Tibial nerve (tissue), 4 donors: ENCODE measurements around the gene SEMA4G. TPM values are rescaled to one million over a fixed set of nuclear protein-coding genes. Genes with fewer than 3 reads are reported as not detected.

Experiments
- DNase-seq, 2 donors: peaks; one replicate each; pipeline ENCODE4 v3.0.0-alpha.2; 2019; ENCODE audit warnings: low spot score in 2 of 2
- H3K27ac ChIP-seq, 4 donors: fragments of 200-600 bp; sonication (generic) in 3 of 4; one replicate each; pipeline ENCODE4 v1.5.1; 2017 to 2019; ENCODE audit warnings: mild to moderate bottlenecking in 1 of 4
- H3K27me3 ChIP-seq, 2 donors: fragments of 200-600 bp; sonication (generic) in 1 of 2; one replicate each; pipeline versions ENCODE4 v1.5.1 to v1.6.0; 2017 to 2019
- H3K36me3 ChIP-seq, 3 donors: fragments of 200-600 bp; sonication (generic); one replicate each; pipeline ENCODE4 v1.5.1; 2018 to 2019
- H3K4me1 ChIP-seq, 4 donors: fragments of 200-600 bp; sonication (generic) in 3 of 4; one replicate each; pipeline ENCODE4 v1.5.1; 2017 to 2019
- H3K4me3 ChIP-seq, 4 donors: fragments of 200-600 bp; sonication (generic) in 3 of 4; one replicate each; pipeline ENCODE4 v1.5.1; 2017 to 2019; ENCODE audit warnings: mild to moderate bottlenecking in 1 of 4, moderate library complexity in 1 of 4
- H3K9me3 ChIP-seq, 4 donors: fragments of 200-600 bp; sonication (generic) in 3 of 4; one replicate each; pipeline ENCODE4 v1.5.1; 2017 to 2019
- CTCF ChIP-seq, 5 experiments: fragments of 200-600 bp in 3 of 5; fragments of 450-650 bp in 2 of 5; sonication (generic) in 3 of 5; IDR thresholded peaks; one replicate each; pipeline ENCODE4 v1.5.1; 2016 to 2019; ENCODE audit warnings: antibody characterized with exemption in 5 of 5, mild to moderate bottlenecking in 3 of 5, moderate library complexity in 2 of 5
- EP300 ChIP-seq, 2 donors: sonication (generic); formaldehyde crosslinking; IDR thresholded peaks; one replicate each; pipeline ENCODE4 v1.6.1; 2017; ENCODE audit warnings: antibody characterized with exemption in 2 of 2, mild to moderate bottlenecking in 1 of 2
- POLR2A ChIP-seq, 2 donors: fragments of 450-650 bp; IDR thresholded peaks; one replicate each; pipeline ENCODE4 v1.6.1; 2017; ENCODE audit warnings: antibody characterized with exemption in 2 of 2, mild to moderate bottlenecking in 2 of 2, moderate library complexity in 2 of 2
- WGBS, 2 donors: methylation state at CpG; one replicate each; pipeline ENCODE4 v1.1.5; 2018; 5-methylcytosine and 5-hydroxymethylcytosine counted together
- total RNA-seq, 4 donors: library from RNA; depleted of rRNA; stranded (reverse); fragments of >200 nt; gene quantifications; one replicate each; pipeline ENCODE4 v1.1.0, GENCODE V29; 2016

SEMA4G gene
- total RNA-seq, 4 donors from 2014 or later = 3.1 to 9.2 (median 5.3) TPM

GRCh38 chr10:100945754-100946153 lies 23.6 kb upstream of the SEMA4G start:
- Histone ChIP-seq H3K27me3 (no peaks in the 10 kb centered on the region), H3K27ac (no peak overlapping the region), H3K4me3 (no peak overlapping the region), H3K36me3 (peaks cover 0 to 99% (median 27%) of the 10 kb centered on the region in 3 donors), H3K4me1 (no peaks in the 10 kb centered on the region), H3K9me3 (no peaks in the 10 kb centered on the region)
- no peak for TF ChIP-seq CTCF (IDR thresholded peaks at IDR 0.05)
- no peak for TF ChIP-seq EP300 (IDR thresholded peaks at IDR 0.05)
- TF ChIP-seq POLR2A (IDR thresholded peaks at IDR 0.05) = no peak
- no peak for DNase-seq

- no peaks in the 10 kb centered on the region for H3K4me1 ChIP-seq
- H3K27ac ChIP-seq = no peak overlapping the region
- no peaks in the 10 kb centered on the region for H3K27me3 ChIP-seq
- peaks cover 0 to 99% (median 22%) of the 10 kb centered on the region in 3 donors for H3K36me3 ChIP-seq
- DNase-seq = no peak
- 87 to 93% methylated on average over 3 of the region's 3 CpGs for WGBS, 2 donors
- no peaks in the 10 kb centered on the region for H3K9me3 ChIP-seq
- TF ChIP-seq POLR2A (IDR thresholded peaks at IDR 0.05) (no peak), EP300 (IDR thresholded peaks at IDR 0.05) (no peak), CTCF (IDR thresholded peaks at IDR 0.05) (no peak)
- H3K4me3 ChIP-seq = no peak overlapping the region
These were observed 20.4 kb upstream of the SEMA4G start for GRCh38 chr10:100948916-100949315.

GRCh38 chr10:100960251-100960650 lies 9.1 kb upstream of the SEMA4G start:
- Histone ChIP-seq H3K27me3 (no peaks in the 10 kb centered on the region), H3K36me3 (peaks cover 4 to 93% (median 24%) of the 10 kb centered on the region in 3 donors)
- TF ChIP-seq CTCF (IDR thresholded peaks at IDR 0.05) = no peak
- TF ChIP-seq POLR2A (IDR thresholded peaks at IDR 0.05) = no peak

GRCh38 chr10:100962351-100963080 lies 6.8 kb upstream of the SEMA4G start:
- Histone ChIP-seq H3K27ac (no peak overlapping the region), H3K27me3 (no peaks in the 10 kb centered on the region), H3K36me3 (peaks cover 4 to 87% (median 21%) of the 10 kb centered on the region in 3 donors), H3K4me1 (no peaks in the 10 kb centered on the region), H3K4me3 (no peak overlapping the region), H3K9me3 (no peaks in the 10 kb centered on the region)
- 72 to 76% methylated on average over 4 of the region's 4 CpGs for WGBS, 2 donors
- DNase-seq = no peak
- TF ChIP-seq CTCF (IDR thresholded peaks at IDR 0.05) (no peak), EP300 (IDR thresholded peaks at IDR 0.05) (no peak), POLR2A (IDR thresholded peaks at IDR 0.05) (no peak)

More at GRCh38 chr10:100960251-100960650, 9.1 kb upstream of the SEMA4G start:
- Histone ChIP-seq H3K4me1 (no peaks in the 10 kb centered on the region), H3K9me3 (no peaks in the 10 kb centered on the region), H3K27ac (no peak overlapping the region), H3K4me3 (no peak overlapping the region)
- DNase-seq = no peak

GRCh38 chr10:100963826-100964225 lies 5.5 kb upstream of the SEMA4G start:
- peaks cover 0 to 4% (median 3%) of the 10 kb centered on the region in 4 donors for H3K4me1 ChIP-seq
- no peak overlapping the region for H3K27ac ChIP-seq
- DNase-seq = no peak
- H3K9me3 ChIP-seq = no peaks in the 10 kb centered on the region
- no peak overlapping the region for H3K4me3 ChIP-seq
- no peak for TF ChIP-seq POLR2A (IDR thresholded peaks at IDR 0.05)
- no peak for TF ChIP-seq EP300 (IDR thresholded peaks at IDR 0.05)
- TF ChIP-seq CTCF (IDR thresholded peaks at IDR 0.05) = no peak
- H3K27me3 ChIP-seq = no peaks in the 10 kb centered on the region
- H3K36me3 ChIP-seq = peaks cover 4 to 74% (median 15%) of the 10 kb centered on the region in 3 donors
- 75 to 95% methylated on average over 1 of the region's 1 CpG for WGBS, 2 donors
